IMR-90 (cell line): ENCODE results near the gene DLX1. TPM values are rescaled to one million over a fixed set of nuclear protein-coding genes. Genes with fewer than 3 reads are reported as not detected.

Experiments used
- ATAC-seq: fragments of 200-7000 bp; cut with Tn5 transposase; 2 replicates; pipeline ENCODE4 v1.9.1; 2020; ENCODE audit warnings: low read depth, mild to moderate bottlenecking, moderate library complexity
- BruUV-seq: library from RNA; stranded (reverse); fragments of 400-500 nt; replicated peaks from 2 replicates; lab custom pipeline; 2021; lab: Mats Ljungman, UMichigan
- CTCF ChIA-PET: fragments of 300-600 bp; formaldehyde crosslinking; extraction: SDS; loops from one replicate; lab custom pipeline; 2021; ENCODE audit warnings: antibody characterized with exemption; lab: Yijun Ruan, JAX
- POLR2A ChIA-PET: fragments of 300-600 bp; sonication (Branson Sonifier 250); formaldehyde crosslinking; loops from one replicate; lab custom pipeline; 2022; ENCODE audit warnings: antibody characterized with exemption; ENCODE audit not compliant: unreplicated experiment; lab: Charles Lee
- DNase-seq: peaks from one replicate; pipeline ENCODE4 v3.0.0; 2013
- H2AFZ ChIP-seq: replicated peaks from 2 replicates; pipeline ENCODE3; 2013; ENCODE audit warnings: low read length, mild to moderate bottlenecking; ENCODE audit not compliant: poor library complexity
- H2AK5ac ChIP-seq: 2 replicates; pipeline ENCODE4 v1.6.1; 2013; ENCODE audit warnings: low read depth, low read length, inconsistent platforms
- H2AK9ac ChIP-seq: replicated peaks from 2 replicates; pipeline ENCODE3; 2013; ENCODE audit warnings: mild to moderate bottlenecking, low read depth, low read length, moderate library complexity; ENCODE audit not compliant: poor library complexity
- H2BK120ac ChIP-seq: 2 replicates; pipeline ENCODE4 v1.6.1; 2013; ENCODE audit warnings: low read depth, low read length, inconsistent platforms
- H2BK15ac ChIP-seq: 3 replicates; pipeline ENCODE4 v1.6.1; 2013; ENCODE audit warnings: low read depth, low read length, inconsistent platforms
- H2BK20ac ChIP-seq: 2 replicates; pipeline ENCODE4 v1.6.1; 2013; ENCODE audit warnings: low read depth, mild to moderate bottlenecking, inconsistent platforms, low read length, moderate library complexity
- H2BK5ac ChIP-seq: 2 replicates; pipeline ENCODE4 v1.6.1; 2013; ENCODE audit warnings: mild to moderate bottlenecking, low read depth, low read length, inconsistent platforms; ENCODE audit not compliant: poor library complexity, severe bottlenecking
- H3K14ac ChIP-seq: replicated peaks from 2 replicates; pipeline ENCODE4 v1.6.1; 2013; ENCODE audit warnings: low read depth, low read length, inconsistent platforms
- H3K18ac ChIP-seq: 2 replicates; pipeline ENCODE4 v1.6.1; 2013; ENCODE audit warnings: low read depth, low read length, control low read depth
- H3K23ac ChIP-seq: 2 replicates; pipeline ENCODE4 v1.6.1; 2013; ENCODE audit warnings: low read depth, low read length, inconsistent platforms
- H3K27ac ChIP-seq: 2 replicates; pipeline ENCODE4 v1.5.1; 2013; ENCODE audit warnings: mild to moderate bottlenecking, control low read depth, low read length; ENCODE audit not compliant: insufficient read depth
- H3K27me3 ChIP-seq: 2 replicates; pipeline ENCODE4 v1.6.1; 2013; ENCODE audit warnings: low read length; ENCODE audit not compliant: control insufficient read depth, insufficient read depth
- H3K36me3 ChIP-seq: 2 replicates; pipeline ENCODE4 v1.6.1; 2013; ENCODE audit warnings: low read length, mixed read lengths; ENCODE audit not compliant: control insufficient read depth, insufficient read depth
- H3K4ac ChIP-seq: 2 replicates; pipeline ENCODE4 v1.6.1; 2013; ENCODE audit warnings: low read depth, low read length, inconsistent platforms
- H3K4me1 ChIP-seq: 2 replicates; pipeline ENCODE4 v1.6.1; 2013; ENCODE audit warnings: low read length, mixed read lengths; ENCODE audit not compliant: control insufficient read depth, insufficient read depth
- H3K4me2 ChIP-seq: 2 replicates; pipeline ENCODE4 v1.6.1; 2013; ENCODE audit warnings: low read depth, mild to moderate bottlenecking, control low read depth, low read length, moderate library complexity
- H3K4me3 ChIP-seq: 2 replicates; pipeline ENCODE4 v1.5.1; 2013; ENCODE audit warnings: low read depth, mild to moderate bottlenecking, control low read depth, low read length, moderate library complexity; ENCODE audit not compliant: insufficient read depth
- H3K56ac ChIP-seq: 2 replicates; pipeline ENCODE4 v1.6.1; 2013; ENCODE audit warnings: low read length, inconsistent platforms; ENCODE audit not compliant: insufficient read depth; ENCODE audit errors: extremely low read depth
- H3K79me1 ChIP-seq, 2 experiments: 2 replicates each; pipeline ENCODE4 v1.6.1; 2013; ENCODE audit warnings: low read length in 2 of 2, inconsistent platforms in 1 of 2, low read depth in 1 of 2
- H3K9ac ChIP-seq: 2 replicates; pipeline ENCODE4 v1.6.1; 2013; ENCODE audit warnings: low read depth, low read length, control low read depth
- H3K9me1 ChIP-seq: 2 replicates; pipeline ENCODE4 v1.6.1; 2013; ENCODE audit warnings: low read length, inconsistent platforms; ENCODE audit not compliant: insufficient read depth
- H3K9me3 ChIP-seq: 2 replicates; pipeline ENCODE4 v1.6.1; 2013; ENCODE audit warnings: low read length; ENCODE audit not compliant: control insufficient read depth, insufficient read depth
- H4K20me1 ChIP-seq: 2 replicates; pipeline ENCODE4 v1.6.1; 2013; ENCODE audit warnings: low read length, inconsistent platforms; ENCODE audit not compliant: insufficient read depth
- H4K5ac ChIP-seq: 2 replicates; pipeline ENCODE4 v1.6.1; 2013; ENCODE audit warnings: mild to moderate bottlenecking, low read depth, low read length, control low read depth
- H4K8ac ChIP-seq, 2 experiments: 2 replicates each; pipeline ENCODE4 v1.6.1; 2013; ENCODE audit warnings: low read depth in 2 of 2, low read length in 2 of 2, control low read depth in 1 of 2, inconsistent platforms in 1 of 2
- H4K91ac ChIP-seq: 2 replicates; pipeline ENCODE4 v1.6.1; 2013; ENCODE audit warnings: low read depth, low read length, inconsistent platforms; ENCODE audit not compliant: insufficient read depth
- BHLHE40 ChIP-seq: fragments of 150-350 bp; IDR thresholded peaks from 2 replicates; pipeline ENCODE4 v1.6.1; 2016; ENCODE audit warnings: mild to moderate bottlenecking, low read depth, low read length
- CEBPB ChIP-seq: IDR thresholded peaks from 2 replicates; pipeline ENCODE4 v1.6.1; 2012; ENCODE audit warnings: low read depth, low read length, improper control_type of control experiment
- CHD1 ChIP-seq: IDR thresholded peaks from 2 replicates; pipeline ENCODE4 v1.6.1; 2012; ENCODE audit warnings: low read depth, low read length, improper control_type of control experiment
- FOS ChIP-seq: fragments of 150-350 bp; IDR thresholded peaks from 2 replicates; pipeline ENCODE4 v1.6.1; 2016; ENCODE audit warnings: low read depth, low read length
- MAFK ChIP-seq: IDR thresholded peaks from 2 replicates; pipeline ENCODE4 v1.6.1; 2012; ENCODE audit warnings: low read depth, low read length, improper control_type of control experiment
- MAZ ChIP-seq: IDR thresholded peaks from 2 replicates; pipeline ENCODE4 v1.6.1; 2012; ENCODE audit warnings: low read depth, mild to moderate bottlenecking, low read length, improper control_type of control experiment, moderate library complexity, borderline replicate concordance
- MXI1 ChIP-seq: IDR thresholded peaks from 2 replicates; pipeline ENCODE4 v1.6.1; 2012; ENCODE audit warnings: low read depth, mild to moderate bottlenecking, low read length, moderate library complexity, borderline replicate concordance
- NFE2L2 ChIP-seq: fragments of 150-350 bp; IDR thresholded peaks from 2 replicates; pipeline ENCODE4 v1.6.1; 2016; ENCODE audit warnings: low read depth, mild to moderate bottlenecking, low read length
- POLR2A ChIP-seq: IDR thresholded peaks from 2 replicates; pipeline ENCODE4 v1.6.1; 2012; ENCODE audit warnings: mild to moderate bottlenecking, low read depth, low read length
- RAD21 ChIP-seq: IDR thresholded peaks from 2 replicates; pipeline ENCODE4 v1.6.1; 2012; ENCODE audit warnings: low read length, improper control_type of control experiment
- RCOR1 ChIP-seq: IDR thresholded peaks from 2 replicates; pipeline ENCODE4 v1.6.1; 2012; ENCODE audit warnings: mild to moderate bottlenecking, low read length, improper control_type of control experiment; ENCODE audit not compliant: insufficient replicate concordance
- RFX5 ChIP-seq: IDR thresholded peaks from 2 replicates; pipeline ENCODE4 v1.8.0; 2012; ENCODE audit warnings: low read depth, mild to moderate bottlenecking, low read length, moderate library complexity
- SMC3 ChIP-seq: fragments of 150-350 bp; IDR thresholded peaks from 2 replicates; pipeline ENCODE4 v1.6.1; 2016; ENCODE audit warnings: low read depth, mild to moderate bottlenecking, antibody characterized with exemption, low read length, moderate library complexity
- WGBS, 2 experiments: methylation state at CpG; one replicate each; pipeline versions ENCODE4 v1.1.5 to v1.1.7; 2013; ENCODE audit warnings: missing lambda C conversion rate in 2 of 2; ENCODE audit not compliant: insufficient read length in 1 of 2; ENCODE audit errors: extremely low coverage in 2 of 2; 5-methylcytosine and 5-hydroxymethylcytosine counted together
- dilution Hi-C: fragments of 300-500 bp; cut with HindIII; formaldehyde crosslinking; loops from one replicate; pipeline ENCODE4 v1.14.3; 2018; ENCODE audit warnings: low sequenced_read_pairs; ENCODE audit not compliant: unreplicated experiment
- in situ Hi-C: fragments of 300-500 bp; cut with MboI; formaldehyde crosslinking; loops from 3 replicates; pipeline ENCODE4 v1.14.3; 2019; ENCODE audit warnings: low sequenced_read_pairs, inconsistent platforms, mixed read lengths
- intact Hi-C: fragments of 100-400 bp; cut with micrococcal nuclease; formaldehyde crosslinking; loops from 2 replicates; pipeline ENCODE4 v1.10.0; 2022
- polyA plus RNA-seq, 3 experiments: library from polyadenylated mRNA; depleted of rRNA; stranded (reverse); fragments of >200 nt; gene quantifications; 2 replicates each; pipeline ENCODE4 v1.2.3, GENCODE V29; 2012; ENCODE audit warnings: low replicate concordance in 1 of 3
- total RNA-seq: library from RNA; depleted of rRNA; stranded (reverse); fragments of >200 nt; gene quantifications from 2 replicates; pipeline ENCODE4 v1.2.3, GENCODE V29; 2012
- TF ChIP-seq, protein P1 (sequence below): fragments of 150-350 bp; IDR thresholded peaks from 2 replicates; pipeline ENCODE4 v1.6.1; 2016; ENCODE audit warnings: low read depth, mild to moderate bottlenecking, low read length, moderate library complexity, borderline replicate concordance
- TF ChIP-seq, protein P2 (sequence below): conservative IDR thresholded peaks from 2 replicates; pipeline ENCODE4 v1.5.1; 2012; ENCODE audit warnings: mild to moderate bottlenecking, low read depth, low read length, improper control_type of control experiment

Gene DLX1
- total and polyA plus RNA-seq, 2 of the 4 experiments (the other 2 are of a cell fraction) = 0.36 to 2.2 TPM

DNA sequence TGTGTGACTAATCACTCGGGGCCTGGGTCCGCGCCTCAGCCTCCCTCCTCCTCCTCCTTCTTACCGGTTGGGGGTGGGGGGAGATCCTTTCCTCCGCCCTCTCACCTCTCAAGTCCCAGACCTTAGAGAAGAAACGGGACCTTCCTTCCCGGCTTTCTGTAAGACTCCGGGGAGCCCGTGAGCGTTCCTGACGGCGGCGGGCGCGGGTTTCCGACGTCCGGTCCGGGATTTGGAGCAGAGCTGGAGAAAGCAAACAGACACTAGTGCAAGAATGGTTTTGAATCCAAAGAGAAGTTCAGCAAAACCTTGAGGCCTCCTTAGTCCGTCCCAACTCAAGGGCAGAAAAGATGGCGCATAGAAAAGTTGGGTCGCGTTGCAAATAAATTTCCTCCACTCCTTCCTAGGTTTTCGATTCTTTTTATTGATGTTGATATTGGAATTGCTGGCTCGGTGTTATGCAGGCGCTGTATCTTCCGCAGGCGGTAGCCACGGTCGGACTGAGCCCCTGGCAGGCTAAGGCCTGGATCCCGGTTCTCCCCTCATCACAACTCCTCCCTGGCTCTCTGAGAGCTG is 2.0 kb downstream of the DLX1 start:
- no peaks in the 10 kb centered on the region for H3K79me1 ChIP-seq
- no peak overlapping the region for H3K27ac ChIP-seq
- H2AFZ ChIP-seq = peak overlapping the region; percentile 69
- H3K9me3 ChIP-seq = peaks cover 7% of the 10 kb centered on the region; the same call in 1 of the 2 replicates
- intact Hi-C loops = loop anchor here (5.0 kb wide), 1 partner anchor 90 kb away; the partner anchor contains the start of gene METAP1D
- no peak overlapping the region for H4K91ac ChIP-seq
- H2BK120ac ChIP-seq = no peak overlapping the region
- DNase-seq (no peak), ATAC-seq (no peak)
- no peak overlapping the region for H2AK9ac ChIP-seq
- ChIA-PET CTCF (interaction anchor here (0.7 kb wide), 1 partner anchor 35 kb away, joined by 4 read pairs; no protein-coding TSS in a partner anchor), POLR2A (no interaction called here)
- no peak overlapping the region for H2BK5ac ChIP-seq
- H2AK5ac ChIP-seq = no peak overlapping the region
- no peaks in the 10 kb centered on the region; the same call in 1 of the 2 replicates for H3K4me1 ChIP-seq
- dilution Hi-C loops = no loop called here
- 0 out of 2 replicates have a peak overlapping the region, but pooled peaks have one; percentile 53 for H3K23ac ChIP-seq
- H3K18ac ChIP-seq = no peak overlapping the region
- no peak overlapping the region for H3K4ac ChIP-seq
- H4K20me1 ChIP-seq = peaks cover 5% of the 10 kb centered on the region; the same call in 1 of the 2 replicates
- H3K14ac ChIP-seq = no peak overlapping the region
- peaks cover 82% of the 10 kb centered on the region for H3K27me3 ChIP-seq
- H3K36me3 ChIP-seq = no peaks in the 10 kb centered on the region
- H3K9ac ChIP-seq = no peak overlapping the region
- TF ChIP-seq POLR2A (no peak), RAD21 (no peak), FOS (no peak), CEBPB (no peak), BHLHE40 (no peak), SMC3 (no peak), CHD1 (no peak), RCOR1 (no peak), MXI1 (no peak), MAFK (no peak), MAZ (no peak), NFE2L2 (no peak), RFX5 (no peak)
- TF ChIP-seq, protein P1, sequence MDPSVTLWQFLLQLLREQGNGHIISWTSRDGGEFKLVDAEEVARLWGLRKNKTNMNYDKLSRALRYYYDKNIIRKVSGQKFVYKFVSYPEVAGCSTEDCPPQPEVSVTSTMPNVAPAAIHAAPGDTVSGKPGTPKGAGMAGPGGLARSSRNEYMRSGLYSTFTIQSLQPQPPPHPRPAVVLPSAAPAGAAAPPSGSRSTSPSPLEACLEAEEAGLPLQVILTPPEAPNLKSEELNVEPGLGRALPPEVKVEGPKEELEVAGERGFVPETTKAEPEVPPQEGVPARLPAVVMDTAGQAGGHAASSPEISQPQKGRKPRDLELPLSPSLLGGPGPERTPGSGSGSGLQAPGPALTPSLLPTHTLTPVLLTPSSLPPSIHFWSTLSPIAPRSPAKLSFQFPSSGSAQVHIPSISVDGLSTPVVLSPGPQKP = no peak
- TF ChIP-seq, protein P2, sequence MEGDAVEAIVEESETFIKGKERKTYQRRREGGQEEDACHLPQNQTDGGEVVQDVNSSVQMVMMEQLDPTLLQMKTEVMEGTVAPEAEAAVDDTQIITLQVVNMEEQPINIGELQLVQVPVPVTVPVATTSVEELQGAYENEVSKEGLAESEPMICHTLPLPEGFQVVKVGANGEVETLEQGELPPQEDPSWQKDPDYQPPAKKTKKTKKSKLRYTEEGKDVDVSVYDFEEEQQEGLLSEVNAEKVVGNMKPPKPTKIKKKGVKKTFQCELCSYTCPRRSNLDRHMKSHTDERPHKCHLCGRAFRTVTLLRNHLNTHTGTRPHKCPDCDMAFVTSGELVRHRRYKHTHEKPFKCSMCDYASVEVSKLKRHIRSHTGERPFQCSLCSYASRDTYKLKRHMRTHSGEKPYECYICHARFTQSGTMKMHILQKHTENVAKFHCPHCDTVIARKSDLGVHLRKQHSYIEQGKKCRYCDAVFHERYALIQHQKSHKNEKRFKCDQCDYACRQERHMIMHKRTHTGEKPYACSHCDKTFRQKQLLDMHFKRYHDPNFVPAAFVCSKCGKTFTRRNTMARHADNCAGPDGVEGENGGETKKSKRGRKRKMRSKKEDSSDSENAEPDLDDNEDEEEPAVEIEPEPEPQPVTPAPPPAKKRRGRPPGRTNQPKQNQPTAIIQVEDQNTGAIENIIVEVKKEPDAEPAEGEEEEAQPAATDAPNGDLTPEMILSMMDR = no peak
- no peak overlapping the region for H3K4me2 ChIP-seq
- H2BK20ac ChIP-seq = no peak overlapping the region
- no TSS peak for BruUV-seq
- H3K4me3 ChIP-seq = no peak overlapping the region
- H4K8ac ChIP-seq = no peak overlapping the region
- no peak overlapping the region for H2BK15ac ChIP-seq
- in situ Hi-C loops = no loop called here
- H4K5ac ChIP-seq = no peak overlapping the region
- no CpG with 5 or more reads among the region's 31 CpGs for WGBS, 2 experiments
- H3K9me1 ChIP-seq = no peaks in the 10 kb centered on the region
- no peak overlapping the region for H3K56ac ChIP-seq
